HCEC 1CT (cell line): ENCODE results near the gene TPM4.
"Not testable (repeated sequence)": the region's sequence is repeated elsewhere in the genome, so short reads cannot be mapped to it uniquely, and the experiment has no call there.

ENCODE experiments used
- DNase-seq: peaks from one replicate; pipeline ENCODE4 v3.0.0-alpha.2; 2017

TPM4 gene

GRCh38 chr19:16076154-16076957 lies at the start of gene TPM4:
TPM4 (plus strand) TSS chr19:16076495; CDS start chr19:16076566, 71 bp downstream.
- peak; percentile 96 for DNase-seq

GRCh38 chr19:16026756-16027155 lies 49.5 kb upstream of the TPM4 start:
- DNase-seq = no peak

DNA sequence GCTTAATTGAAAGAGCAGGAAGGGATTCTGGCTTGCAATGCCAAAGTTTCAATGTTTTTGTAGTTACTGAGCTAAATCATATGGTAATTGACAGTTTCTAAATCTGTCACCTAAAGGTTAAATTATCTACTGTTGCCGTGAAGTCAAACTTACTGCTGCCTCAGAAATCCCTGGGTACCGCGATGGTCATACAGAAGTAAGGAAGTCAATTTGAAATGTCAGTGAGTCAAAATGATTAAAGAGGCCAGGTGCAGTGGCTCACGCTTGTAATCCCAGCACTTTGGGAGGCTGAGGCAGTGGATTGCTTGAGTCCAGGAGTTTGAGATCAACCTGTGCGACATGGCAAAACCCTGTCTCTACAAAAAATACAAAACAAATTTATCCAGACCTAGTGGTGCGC lies 48.8 kb upstream of the TPM4 start:
- no peak for DNase-seq

DNA sequence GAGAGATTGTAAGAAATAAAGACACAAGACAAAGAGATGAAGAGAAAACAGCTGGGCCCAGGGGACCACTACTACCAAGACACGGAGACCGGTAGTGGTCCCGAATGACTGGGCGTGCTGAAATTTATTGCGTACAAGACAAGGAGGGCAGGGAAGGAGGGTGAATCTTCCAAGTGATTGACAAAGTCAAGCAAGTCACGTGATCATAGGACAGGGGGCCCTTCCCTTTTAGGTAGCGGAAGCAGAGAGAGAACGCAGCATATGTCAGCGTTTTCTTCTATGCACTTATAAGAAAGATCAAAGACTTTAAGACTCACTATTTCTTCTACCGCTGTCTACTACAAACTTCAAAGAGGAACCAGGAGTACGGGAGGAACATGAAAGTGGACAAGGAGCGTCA lies 46.1 kb upstream of the TPM4 start:
- DNase-seq = not testable (repeated sequence)

- no peak for DNase-seq
Measured at GRCh38 chr19:16030964-16031871, 45.1 kb upstream of the TPM4 start.

- no peak for DNase-seq
Measured at GRCh38 chr19:16031872-16032200, 44.5 kb upstream of the TPM4 start.

DNA sequence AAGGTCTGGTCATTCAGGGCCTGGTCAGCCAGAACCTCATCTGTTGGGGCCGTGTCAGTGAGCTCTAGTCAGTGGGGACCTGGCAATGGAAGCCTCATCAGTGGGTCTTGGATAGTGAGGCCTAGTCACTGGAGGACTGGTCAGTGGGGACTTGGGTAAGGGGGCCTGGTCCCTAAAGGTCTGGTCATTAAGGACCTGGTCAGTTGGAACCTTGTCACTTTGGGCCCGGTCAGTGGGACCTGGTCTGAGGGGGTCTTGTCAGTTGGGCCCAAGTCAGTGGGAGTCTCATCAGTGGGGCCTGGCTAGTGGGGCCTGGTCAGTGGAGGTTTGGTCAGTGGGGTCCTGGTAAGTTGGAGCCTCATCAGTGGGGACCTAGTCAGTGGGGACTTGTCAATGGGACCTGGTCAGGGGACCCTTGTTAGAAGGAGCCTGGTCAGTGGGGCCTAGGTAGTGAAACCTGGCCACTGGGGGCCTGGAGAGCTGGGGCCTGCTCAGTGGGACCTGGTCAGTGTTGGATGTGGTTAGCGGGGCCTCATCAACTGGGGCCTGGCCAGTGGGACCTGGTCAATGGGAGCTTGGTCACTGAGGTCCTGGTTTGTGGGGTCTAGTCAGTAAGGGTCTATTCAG lies 43.7 kb upstream of the TPM4 start:
- DNase-seq = no peak

DNA sequence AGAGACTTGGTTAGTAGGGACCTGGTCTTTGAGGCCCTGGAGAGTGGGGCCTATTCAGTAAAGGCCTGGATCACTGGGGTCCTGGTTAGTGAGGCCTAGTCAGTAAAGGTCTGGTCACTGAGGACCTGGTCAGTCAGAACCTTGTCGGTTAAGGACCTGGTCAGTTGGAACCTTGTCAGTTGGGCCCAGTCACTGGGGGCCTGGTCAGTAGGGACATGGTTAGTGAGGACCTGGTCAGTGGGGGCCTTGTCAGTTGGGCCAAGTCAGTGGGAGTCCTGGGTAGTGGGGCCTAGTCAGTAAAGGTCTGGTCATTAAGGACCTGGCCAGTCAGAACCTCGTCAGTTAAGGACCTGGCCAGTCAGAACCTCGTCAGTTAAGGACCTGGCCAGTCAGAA lies 43.2 kb upstream of the TPM4 start:
- DNase-seq = no peak

- DNase-seq = no peak
Measured at GRCh38 chr19:16033721-16034120, 42.6 kb upstream of the TPM4 start.

DNA sequence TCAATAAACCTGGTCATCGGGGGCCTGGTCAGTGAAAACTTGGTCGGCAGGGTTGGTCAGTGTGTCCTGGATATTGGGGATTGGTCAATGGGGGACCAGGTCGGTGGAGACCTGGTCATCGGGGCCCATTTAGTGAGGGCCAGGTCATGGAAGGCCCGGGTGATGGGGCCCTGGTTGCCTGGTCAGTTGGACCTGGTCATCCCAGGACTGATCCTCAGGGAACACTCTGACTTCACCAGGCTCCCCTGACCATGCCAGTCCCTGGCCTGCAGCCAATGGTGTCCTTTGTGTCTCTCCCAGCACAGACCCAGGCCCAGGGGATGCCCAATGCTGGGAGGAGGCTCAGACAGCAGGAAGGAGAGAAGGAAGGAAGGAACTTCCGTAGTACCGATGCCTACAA lies 42.1 kb upstream of the TPM4 start:
- no peak for DNase-seq

- DNase-seq = no peak
Measured at GRCh38 chr19:16034958-16035560, 41.2 kb upstream of the TPM4 start.

- DNase-seq = no peak
Measured at GRCh38 chr19:16035601-16036297, 40.5 kb upstream of the TPM4 start.

- DNase-seq = no peak
Measured at GRCh38 chr19:16036397-16036925, 39.8 kb upstream of the TPM4 start.

GRCh38 chr19:16036941-16037340 lies 39.4 kb upstream of the TPM4 start:
- no peak for DNase-seq

DNA sequence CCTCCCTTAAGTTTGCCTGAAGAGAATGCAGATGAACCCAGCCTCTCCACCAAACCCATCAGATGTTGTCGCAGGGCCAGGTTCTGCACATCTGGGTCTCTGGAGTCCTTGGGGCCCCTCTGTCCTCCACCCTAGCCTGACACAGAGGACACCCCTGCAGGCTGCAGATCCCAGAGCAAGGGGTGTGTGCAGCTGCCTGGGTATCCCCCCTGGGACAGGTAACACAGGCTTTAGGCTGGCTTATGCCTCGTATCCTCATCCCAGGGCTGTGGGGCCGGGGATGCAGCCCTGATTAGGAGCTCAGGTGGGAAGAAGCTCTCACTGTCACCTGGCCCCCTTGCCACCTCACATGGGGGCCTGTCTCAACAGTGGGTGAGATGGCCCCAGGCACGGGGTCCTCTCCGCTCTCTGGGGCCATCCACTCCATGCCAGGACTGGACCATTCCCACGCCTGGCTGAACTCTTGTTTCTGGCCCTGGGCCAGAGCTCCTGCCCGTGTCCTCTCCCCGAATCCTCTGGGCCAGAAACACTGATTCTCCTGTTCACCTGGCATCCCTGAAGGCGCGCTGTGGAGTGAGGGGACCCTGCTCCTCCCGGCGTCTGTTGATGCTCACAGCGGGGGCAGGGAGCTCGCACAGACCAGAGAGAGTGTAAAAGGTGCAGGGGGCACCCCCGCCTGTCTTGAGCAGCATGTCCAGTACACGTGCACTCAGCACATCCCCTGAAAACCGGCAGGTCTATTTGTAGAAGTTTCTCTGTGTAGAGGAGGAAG lies 38.7 kb upstream of the TPM4 start:
- DNase-seq = no peak

DNA sequence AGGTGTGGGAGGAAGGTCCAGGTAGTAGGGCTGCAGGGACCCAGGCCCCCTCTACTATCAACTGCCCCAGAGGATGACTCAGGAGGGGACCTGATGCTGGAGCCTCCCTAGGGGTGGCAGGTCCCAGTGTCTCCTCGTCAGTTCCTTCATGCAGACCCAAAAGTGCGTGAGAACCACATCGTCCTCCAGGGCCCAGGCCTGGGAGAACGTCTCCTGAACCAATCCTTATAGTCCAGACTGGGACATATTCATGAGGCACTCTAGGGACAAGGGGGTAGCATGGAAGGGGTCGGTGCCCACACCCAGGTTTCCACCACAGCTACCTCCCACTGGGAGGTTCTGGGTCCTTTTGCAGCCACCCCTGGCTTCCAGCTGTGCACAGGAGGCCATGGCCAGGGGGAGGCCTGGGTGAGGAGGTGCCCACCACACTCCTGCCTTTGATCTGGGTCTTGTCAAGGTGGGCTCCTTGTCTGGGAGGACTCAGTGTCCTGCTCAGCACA lies 38.0 kb upstream of the TPM4 start:
- no peak for DNase-seq

- DNase-seq = no peak
Measured at GRCh38 chr19:16039081-16039480, 37.2 kb upstream of the TPM4 start.

- DNase-seq = no peak
Measured at GRCh38 chr19:16039545-16039944, 36.8 kb upstream of the TPM4 start.

DNA sequence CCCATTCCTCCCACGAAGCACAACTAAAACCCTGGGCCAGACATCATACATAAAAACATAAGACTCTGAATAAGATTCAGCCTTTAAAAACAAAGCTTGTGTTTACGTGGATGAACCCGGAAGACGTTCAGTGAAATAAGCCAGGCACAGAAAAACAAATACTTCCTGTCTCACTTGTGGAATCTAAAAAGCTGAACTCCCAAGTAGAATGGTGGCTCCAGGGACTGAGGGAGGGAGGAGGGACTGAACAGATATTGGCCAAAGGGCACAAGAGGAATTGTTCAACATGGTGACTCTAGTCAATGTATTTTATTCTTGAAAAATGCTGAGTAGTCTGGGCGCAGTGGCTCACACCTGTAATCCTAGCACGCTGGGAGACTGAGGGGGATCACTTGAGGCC lies 35.7 kb upstream of the TPM4 start:
- DNase-seq = peak; percentile 65

GRCh38 chr19:16041299-16041990 lies 34.9 kb upstream of the TPM4 start:
- DNase-seq = peak; percentile 68

DNA sequence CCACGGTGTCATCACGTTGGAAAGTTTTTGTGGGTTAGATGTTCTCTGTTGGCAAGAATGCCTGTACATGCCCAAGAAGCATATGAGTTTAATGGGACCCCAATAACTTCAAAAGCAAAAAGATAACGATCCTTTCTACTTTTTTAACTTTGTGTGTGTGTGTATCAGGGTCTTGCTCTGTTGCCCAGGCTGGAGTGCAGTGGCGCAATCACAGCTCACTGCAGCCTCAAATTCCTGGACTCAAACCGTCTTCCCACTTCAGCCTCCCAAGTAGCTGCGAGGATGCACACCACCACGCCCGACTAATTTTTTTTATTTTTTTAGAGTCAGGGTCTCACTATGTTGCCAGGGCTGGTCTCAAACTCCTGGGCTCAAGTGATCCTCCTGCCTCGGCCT lies 34.3 kb upstream of the TPM4 start:
- no peak for DNase-seq
